GM12878 (cell line): ENCODE measurements around the gene RALB. TPM values are rescaled to one million over a fixed set of nuclear protein-coding genes. Genes with fewer than 3 reads are reported as not detected.
A peak's percentile ranks its signal among the peaks of the same experiment; 100 is the strongest.

ENCODE experiments used
- ATF7 ChIP-seq: fragments of 450-650 bp; IDR thresholded peaks from 2 replicates; pipeline ENCODE4 v1.6.1; 2016; ENCODE audit warnings: low read depth, mild to moderate bottlenecking
- BACH1 ChIP-seq: fragments of 450-650 bp; IDR thresholded peaks from 2 replicates; pipeline ENCODE4 v1.6.1; 2017; ENCODE audit warnings: mild to moderate bottlenecking, borderline replicate concordance
- BHLHE40 ChIP-seq, 2 experiments: fragments of 450-650 bp in 1 of 2; IDR thresholded peaks; 2 replicates each; pipeline ENCODE4 v1.6.1; 2011 to 2017; ENCODE audit warnings: low read depth in 2 of 2, borderline replicate concordance in 1 of 2, improper control_type of control experiment in 1 of 2, low read length in 1 of 2, mild to moderate bottlenecking in 1 of 2
- CHD4 ChIP-seq: fragments of 200-600 bp; sonication (generic); IDR thresholded peaks from 2 replicates; pipeline ENCODE4 v1.6.1; 2016; ENCODE audit warnings: mild to moderate bottlenecking
- CREM ChIP-seq: IDR thresholded peaks from 2 replicates; pipeline ENCODE4 v1.6.1; 2014; ENCODE audit warnings: antibody characterized with exemption, low read depth
- FOS ChIP-seq: IDR thresholded peaks from 3 replicates; pipeline ENCODE4 v1.6.1; 2011; ENCODE audit warnings: borderline replicate concordance; ENCODE audit not compliant: insufficient read length; ENCODE audit errors: extremely low read depth
- FOXK2 ChIP-seq: fragments of 450-650 bp; IDR thresholded peaks from 2 replicates; pipeline ENCODE4 v1.6.1; 2017; ENCODE audit warnings: mild to moderate bottlenecking, moderate library complexity
- IRF4 ChIP-seq: IDR thresholded peaks from 2 replicates; pipeline ENCODE4 v1.6.1; 2011; ENCODE audit warnings: low read depth, low read length
- JUNB ChIP-seq: IDR thresholded peaks from 2 replicates; pipeline ENCODE4 v1.6.1; 2016; ENCODE audit warnings: antibody characterized with exemption, mild to moderate bottlenecking
- MEF2A ChIP-seq: IDR thresholded peaks from 2 replicates; pipeline ENCODE4 v1.6.1; 2011; ENCODE audit warnings: low read depth, mild to moderate bottlenecking, low read length, moderate library complexity; ENCODE audit not compliant: insufficient read depth
- MEF2B ChIP-seq: fragments of 450-650 bp; IDR thresholded peaks from 2 replicates; pipeline ENCODE4 v1.6.1; 2018; ENCODE audit warnings: mild to moderate bottlenecking, moderate library complexity; ENCODE audit not compliant: partially characterized antibody, poor library complexity, severe bottlenecking
- MXI1 ChIP-seq: fragments of 150-350 bp; IDR thresholded peaks from 2 replicates; pipeline ENCODE4 v1.6.1; 2011; ENCODE audit warnings: low read depth, mild to moderate bottlenecking, inconsistent platforms, low read length, improper control_type of control experiment
- NFIC ChIP-seq: IDR thresholded peaks from 2 replicates; pipeline ENCODE4 v1.6.1; 2012; ENCODE audit warnings: low read depth, mild to moderate bottlenecking, inconsistent platforms, low read length, moderate library complexity
- NR2C1 ChIP-seq: fragments of 450-650 bp; IDR thresholded peaks from 2 replicates; pipeline ENCODE4 v1.6.1; 2017; ENCODE audit warnings: antibody characterized with exemption, mild to moderate bottlenecking, moderate library complexity
- NR2C2 ChIP-seq: IDR thresholded peaks from 2 replicates; pipeline ENCODE4 v1.6.1; 2011; ENCODE audit warnings: borderline replicate concordance, low read depth; ENCODE audit not compliant: control insufficient read depth, insufficient read length
- NR2F1 ChIP-seq: fragments of 450-650 bp; conservative IDR thresholded peaks from 2 replicates; pipeline ENCODE4 v1.6.1; 2017; ENCODE audit warnings: mild to moderate bottlenecking
- POU2F2 ChIP-seq: IDR thresholded peaks from 3 replicates; pipeline ENCODE4 v1.6.1; 2011; ENCODE audit warnings: low read depth, mild to moderate bottlenecking, low read length, borderline replicate concordance
- RUNX3 ChIP-seq: IDR thresholded peaks from 2 replicates; pipeline ENCODE4 v1.6.1; 2012; ENCODE audit warnings: low read length, inconsistent platforms
- SMC3 ChIP-seq: IDR thresholded peaks from 2 replicates; pipeline ENCODE4 v1.6.1; 2011; ENCODE audit warnings: low read length, improper control_type of control experiment, borderline replicate concordance
- SUZ12 ChIP-seq: fragments of 200-600 bp; sonication (generic); IDR thresholded peaks from one replicate; pipeline ENCODE4 v1.6.1; 2018; ENCODE audit warnings: antibody characterized with exemption, mild to moderate bottlenecking; ENCODE audit not compliant: unreplicated experiment
- YY1 ChIP-seq: IDR thresholded peaks from 2 replicates; pipeline ENCODE4 v1.6.1; 2011; ENCODE audit warnings: low read depth, mild to moderate bottlenecking, low read length
- ZBED1 ChIP-seq: IDR thresholded peaks from 2 replicates; pipeline ENCODE4 v1.6.1; 2016; ENCODE audit warnings: borderline replicate concordance
- ZSCAN29 ChIP-seq: fragments of 450-650 bp; IDR thresholded peaks from 2 replicates; pipeline ENCODE4 v1.6.1; 2017; ENCODE audit warnings: mild to moderate bottlenecking, moderate library complexity
- polyA plus RNA-seq, 11 experiments: library from polyadenylated mRNA; depleted of rRNA in 4 of 11; unstranded in 6 of 11; stranded (reverse) in 5 of 11; fragments of >200 nt; fragmentation: Nextera tagmentation in 4 of 11; fragmentation: Illumina TruSeq in 1 of 11; extraction: Ambion mirVana in 4 of 11; extraction: Trizol in 1 of 11; gene quantifications; 1 replicate in 1 of 11; 2 replicates in 10 of 11; pipeline versions ENCODE4 v1.2.1 to v1.2.3, GENCODE V29; 2011 to 2016; ENCODE audit warnings: inconsistent platforms in 2 of 11, missing spikeins in 2 of 11, low read depth in 1 of 11
- total RNA-seq, 4 experiments: library from RNA; depleted of rRNA in 3 of 4; stranded (reverse); fragments of >200 nt in 3 of 4; fragmentation: Illumina TruSeq in 1 of 4; extraction: Trizol in 1 of 4; gene quantifications; 2 replicates each; pipeline versions ENCODE4 v1.2.1 to v1.2.3, GENCODE V29; 2013 to 2021
- TF ChIP-seq, protein P1 (sequence below): fragments of 450-650 bp; IDR thresholded peaks from 2 replicates; pipeline ENCODE4 v1.6.1; 2017; ENCODE audit warnings: mild to moderate bottlenecking
- TF ChIP-seq, protein P2 (sequence below): fragments of 450-650 bp; IDR thresholded peaks from 2 replicates; pipeline ENCODE4 v1.6.1; 2016; ENCODE audit warnings: mild to moderate bottlenecking
- TF ChIP-seq, protein P3 (sequence below): IDR thresholded peaks from 2 replicates; pipeline ENCODE4 v1.6.1; 2011; ENCODE audit warnings: mild to moderate bottlenecking, low read depth, low read length, moderate library complexity; ENCODE audit not compliant: insufficient replicate concordance

RALB gene
- total and polyA plus RNA-seq, 10 of the 15 experiments (the other 5 are each of a cell fraction or from before 2014, with no cell fraction given), result 8.3 to 54.0 (median 24.2) TPM

DNA sequence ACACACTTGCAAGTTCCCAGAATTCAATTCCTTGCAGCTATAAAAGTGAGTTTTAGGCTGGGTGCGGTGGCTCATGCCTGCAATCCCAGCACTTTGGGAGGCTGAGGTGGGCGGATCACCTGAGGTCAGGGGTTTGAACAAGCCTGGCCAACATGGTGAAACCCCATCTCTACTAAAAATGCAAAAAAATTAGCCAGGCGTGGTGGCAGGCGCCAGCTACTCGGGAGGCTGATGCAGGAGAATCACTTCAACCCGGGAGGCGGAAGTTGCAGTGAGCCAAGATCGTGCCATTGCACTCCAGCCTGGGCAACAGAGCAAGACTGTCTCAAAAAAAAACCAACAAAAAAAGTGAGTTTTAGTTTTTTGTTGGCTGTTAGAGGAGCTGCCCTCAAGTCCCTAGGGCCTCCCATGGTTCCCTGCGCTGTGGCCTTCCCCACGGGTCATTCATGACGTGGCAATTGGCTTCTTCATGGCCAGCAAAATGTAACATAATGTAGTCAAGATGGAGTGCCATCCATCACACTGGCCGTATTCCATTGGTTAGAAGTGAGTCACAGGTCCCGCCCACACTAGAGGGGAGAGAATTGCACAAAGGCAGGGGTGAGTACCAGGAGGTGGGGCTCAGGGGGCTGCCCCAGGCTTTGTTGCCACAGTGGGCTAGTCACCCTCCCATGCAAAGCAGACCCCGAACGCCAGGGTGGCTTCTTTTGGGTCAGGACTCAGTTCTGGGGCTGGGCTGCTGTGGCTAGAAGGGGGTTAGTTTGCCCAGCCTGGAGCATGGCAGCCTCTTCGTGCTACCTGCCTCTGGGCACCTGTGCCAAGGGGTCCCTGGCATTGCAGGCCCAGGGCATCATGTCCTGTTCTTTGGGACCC, 55.6 kb downstream of the RALB start (continued):
- TF ChIP-seq, protein P1, sequence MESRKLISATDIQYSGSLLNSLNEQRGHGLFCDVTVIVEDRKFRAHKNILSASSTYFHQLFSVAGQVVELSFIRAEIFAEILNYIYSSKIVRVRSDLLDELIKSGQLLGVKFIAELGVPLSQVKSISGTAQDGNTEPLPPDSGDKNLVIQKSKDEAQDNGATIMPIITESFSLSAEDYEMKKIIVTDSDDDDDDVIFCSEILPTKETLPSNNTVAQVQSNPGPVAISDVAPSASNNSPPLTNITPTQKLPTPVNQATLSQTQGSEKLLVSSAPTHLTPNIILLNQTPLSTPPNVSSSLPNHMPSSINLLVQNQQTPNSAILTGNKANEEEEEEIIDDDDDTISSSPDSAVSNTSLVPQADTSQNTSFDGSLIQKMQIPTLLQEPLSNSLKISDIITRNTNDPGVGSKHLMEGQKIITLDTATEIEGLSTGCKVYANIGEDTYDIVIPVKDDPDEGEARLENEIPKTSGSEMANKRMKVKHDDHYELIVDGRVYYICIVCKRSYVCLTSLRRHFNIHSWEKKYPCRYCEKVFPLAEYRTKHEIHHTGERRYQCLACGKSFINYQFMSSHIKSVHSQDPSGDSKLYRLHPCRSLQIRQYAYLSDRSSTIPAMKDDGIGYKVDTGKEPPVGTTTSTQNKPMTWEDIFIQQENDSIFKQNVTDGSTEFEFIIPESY, result no peak
- TF ChIP-seq ATF7 (0 out of 2 replicates have a peak, but pooled peaks have one; percentile 21), YY1 (peak; percentile 72; the same call in 1 of the 2 replicates), NR2C2 (no peak), ZSCAN29 (no peak), IRF4 (no peak), MXI1 (no peak), CREM (peak; percentile 49; the same call in 1 of the 2 replicates), BHLHE40 (IDR thresholded peaks at IDR 0.05; ENCODE audit: borderline replicate concordance in 1 of 2, low read depth in 2 of 2, low read length in 1 of 2) (peak in 1 of 2 experiments; percentile 55; a peak in 1 of 4 replicates), JUNB (no peak), MEF2A (no peak), SMC3 (no peak), FOS (no peak), RUNX3 (peak; percentile 9; the same call in 1 of the 2 replicates), ZBED1 (no peak), CHD4 (no peak), NFIC (no peak), FOXK2 (no peak), POU2F2 (0 out of 3 replicates have a peak, but pooled peaks have one; percentile 8), SUZ12 (no peak), NR2F1 (no peak), BACH1 (no peak), NR2C1 (no peak), MEF2B (peak; percentile 65)
- TF ChIP-seq, protein P2, sequence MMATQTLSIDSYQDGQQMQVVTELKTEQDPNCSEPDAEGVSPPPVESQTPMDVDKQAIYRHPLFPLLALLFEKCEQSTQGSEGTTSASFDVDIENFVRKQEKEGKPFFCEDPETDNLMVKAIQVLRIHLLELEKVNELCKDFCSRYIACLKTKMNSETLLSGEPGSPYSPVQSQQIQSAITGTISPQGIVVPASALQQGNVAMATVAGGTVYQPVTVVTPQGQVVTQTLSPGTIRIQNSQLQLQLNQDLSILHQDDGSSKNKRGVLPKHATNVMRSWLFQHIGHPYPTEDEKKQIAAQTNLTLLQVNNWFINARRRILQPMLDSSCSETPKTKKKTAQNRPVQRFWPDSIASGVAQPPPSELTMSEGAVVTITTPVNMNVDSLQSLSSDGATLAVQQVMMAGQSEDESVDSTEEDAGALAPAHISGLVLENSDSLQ, result peak; percentile 82
- TF ChIP-seq, protein P3, sequence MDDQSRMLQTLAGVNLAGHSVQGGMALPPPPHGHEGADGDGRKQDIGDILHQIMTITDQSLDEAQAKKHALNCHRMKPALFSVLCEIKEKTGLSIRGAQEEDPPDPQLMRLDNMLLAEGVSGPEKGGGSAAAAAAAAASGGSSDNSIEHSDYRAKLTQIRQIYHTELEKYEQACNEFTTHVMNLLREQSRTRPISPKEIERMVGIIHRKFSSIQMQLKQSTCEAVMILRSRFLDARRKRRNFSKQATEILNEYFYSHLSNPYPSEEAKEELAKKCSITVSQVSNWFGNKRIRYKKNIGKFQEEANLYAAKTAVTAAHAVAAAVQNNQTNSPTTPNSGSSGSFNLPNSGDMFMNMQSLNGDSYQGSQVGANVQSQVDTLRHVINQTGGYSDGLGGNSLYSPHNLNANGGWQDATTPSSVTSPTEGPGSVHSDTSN, result peak; percentile 77
